MM.1S (cell line): ENCODE measurements around the gene GID8.

ENCODE experiments used
- DNase-seq: peaks from one replicate; pipeline ENCODE4 v3.0.0-alpha.2; 2015
- H2AFZ ChIP-seq: fragments of 300-600 bp; sonication (generic); 2 replicates; pipeline ENCODE4 v1.6.0; 2016; ENCODE audit warnings: antibody characterized with exemption, low read length
- H3F3A ChIP-seq: fragments of 300-600 bp; sonication (generic); 2 replicates; pipeline ENCODE4 v1.6.1; 2016; ENCODE audit warnings: mild to moderate bottlenecking, antibody characterized with exemption, low read length, moderate library complexity, mixed read lengths; ENCODE audit not compliant: insufficient read depth
- H3K27ac ChIP-seq: fragments of 300-600 bp; sonication (generic); 2 replicates; pipeline ENCODE4 v1.5.1; 2016; ENCODE audit warnings: mild to moderate bottlenecking, low read length
- H3K27me3 ChIP-seq: fragments of 300-600 bp; sonication (generic); replicated peaks from 2 replicates; pipeline ENCODE4 v1.6.0; 2016; ENCODE audit warnings: low read length; ENCODE audit not compliant: insufficient read depth
- H3K36me3 ChIP-seq: fragments of 300-600 bp; sonication (generic); replicated peaks from 2 replicates; pipeline ENCODE4 v1.6.1; 2016; ENCODE audit warnings: mild to moderate bottlenecking, low read length, mixed read lengths; ENCODE audit not compliant: insufficient read depth
- H3K4me1 ChIP-seq: fragments of 300-600 bp; sonication (generic); 2 replicates; pipeline ENCODE4 v1.6.1; 2016; ENCODE audit warnings: low read length, mixed read lengths
- H3K4me2 ChIP-seq: fragments of 300-600 bp; sonication (generic); 2 replicates; pipeline ENCODE4 v1.6.0; 2016; ENCODE audit warnings: low read depth, low read length
- H3K4me3 ChIP-seq: fragments of 300-600 bp; sonication (generic); 2 replicates; pipeline ENCODE4 v1.5.1; 2016; ENCODE audit warnings: low read length, mixed read lengths
- H3K79me2 ChIP-seq: fragments of 300-600 bp; sonication (generic); 2 replicates; pipeline ENCODE4 v1.6.1; 2016; ENCODE audit warnings: mixed run types, low read length, mixed read lengths
- H3K9ac ChIP-seq: fragments of 300-600 bp; sonication (generic); 2 replicates; pipeline ENCODE4 v1.6.1; 2016; ENCODE audit warnings: low read length, mixed read lengths
- H3K9me2 ChIP-seq: fragments of 300-600 bp; sonication (generic); replicated peaks from 2 replicates; pipeline ENCODE4 v1.6.1; 2016; ENCODE audit warnings: mild to moderate bottlenecking, low read length, mixed read lengths; ENCODE audit not compliant: insufficient read depth
- H3K9me3 ChIP-seq: fragments of 300-600 bp; sonication (generic); replicated peaks from 2 replicates; pipeline ENCODE4 v1.6.1; 2016; ENCODE audit warnings: mild to moderate bottlenecking, low read length, mixed read lengths; ENCODE audit not compliant: insufficient read depth
- H4K20me1 ChIP-seq: fragments of 300-600 bp; sonication (generic); 2 replicates; pipeline ENCODE4 v1.6.1; 2016; ENCODE audit warnings: mild to moderate bottlenecking, low read length, moderate library complexity, mixed read lengths; ENCODE audit not compliant: insufficient read depth
- EZH2 ChIP-seq: fragments of 300-600 bp; sonication (generic); optimal IDR thresholded peaks from 2 replicates; pipeline ENCODE3; 2017; ENCODE audit warnings: low read depth, mild to moderate bottlenecking, antibody characterized with exemption, low read length, mixed read lengths
- EZH2phosphoT487 ChIP-seq: fragments of 300-600 bp; sonication (generic); IDR thresholded peaks from 2 replicates; pipeline ENCODE4 v1.6.1; 2018; ENCODE audit warnings: antibody characterized with exemption, low read length
- TF ChIP-seq, protein P1 (sequence below): fragments of 300-600 bp; sonication (generic); IDR thresholded peaks from 2 replicates; pipeline ENCODE4 v1.5.1; 2016; ENCODE audit warnings: antibody characterized with exemption, low read length, mixed read lengths

GID8 gene

GRCh38 chr20:62889411-62889810, 48.5 kb upstream of the GID8 start:
- Histone ChIP-seq H3K9me3 (no peaks in the 10 kb centered on the region), H3K9me2 (no peaks in the 10 kb centered on the region), H3K79me2 (no peaks in the 10 kb centered on the region), H3K36me3 (peaks cover 8% of the 10 kb centered on the region), H3K27me3 (no peaks in the 10 kb centered on the region), H3K9ac (no peak overlapping the region), H3F3A (peaks cover 12% of the 10 kb centered on the region), H3K4me1 (peaks cover 18% of the 10 kb centered on the region), H3K4me2 (no peak overlapping the region), H3K27ac (no peak overlapping the region), H3K4me3 (no peak overlapping the region), H2AFZ (no peak overlapping the region), H4K20me1 (no peaks in the 10 kb centered on the region; the same call in 1 of the 2 replicates)
- DNase-seq, result no peak
- TF ChIP-seq EZH2 (no peak), EZH2phosphoT487 (no peak)
- TF ChIP-seq, protein P1, sequence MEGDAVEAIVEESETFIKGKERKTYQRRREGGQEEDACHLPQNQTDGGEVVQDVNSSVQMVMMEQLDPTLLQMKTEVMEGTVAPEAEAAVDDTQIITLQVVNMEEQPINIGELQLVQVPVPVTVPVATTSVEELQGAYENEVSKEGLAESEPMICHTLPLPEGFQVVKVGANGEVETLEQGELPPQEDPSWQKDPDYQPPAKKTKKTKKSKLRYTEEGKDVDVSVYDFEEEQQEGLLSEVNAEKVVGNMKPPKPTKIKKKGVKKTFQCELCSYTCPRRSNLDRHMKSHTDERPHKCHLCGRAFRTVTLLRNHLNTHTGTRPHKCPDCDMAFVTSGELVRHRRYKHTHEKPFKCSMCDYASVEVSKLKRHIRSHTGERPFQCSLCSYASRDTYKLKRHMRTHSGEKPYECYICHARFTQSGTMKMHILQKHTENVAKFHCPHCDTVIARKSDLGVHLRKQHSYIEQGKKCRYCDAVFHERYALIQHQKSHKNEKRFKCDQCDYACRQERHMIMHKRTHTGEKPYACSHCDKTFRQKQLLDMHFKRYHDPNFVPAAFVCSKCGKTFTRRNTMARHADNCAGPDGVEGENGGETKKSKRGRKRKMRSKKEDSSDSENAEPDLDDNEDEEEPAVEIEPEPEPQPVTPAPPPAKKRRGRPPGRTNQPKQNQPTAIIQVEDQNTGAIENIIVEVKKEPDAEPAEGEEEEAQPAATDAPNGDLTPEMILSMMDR, result no peak

DNA sequence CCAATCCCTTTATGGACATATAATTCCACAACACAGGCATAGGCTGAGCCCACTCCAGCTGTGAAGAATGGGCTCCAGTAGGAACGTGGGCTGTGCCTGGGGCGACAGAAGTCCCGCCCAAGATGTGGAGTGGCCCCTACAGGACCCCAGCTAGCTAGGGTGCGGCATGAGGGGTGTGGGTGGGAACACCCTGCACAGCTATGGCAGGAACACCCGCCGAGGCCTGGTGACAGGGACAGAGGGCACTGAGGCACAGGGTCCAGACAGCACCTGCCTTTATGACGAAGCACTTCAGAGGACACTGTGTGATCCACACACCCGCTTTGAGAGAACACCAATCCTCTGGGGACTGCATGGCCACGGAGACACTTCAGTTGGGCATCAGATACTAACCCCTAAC, 48.1 kb upstream of the GID8 start:
- no peak overlapping the region for H3K9ac ChIP-seq
- no peak overlapping the region for H3K4me2 ChIP-seq
- no peaks in the 10 kb centered on the region for H3K27me3 ChIP-seq
- TF ChIP-seq EZH2, result no peak
- TF ChIP-seq, protein P1, result no peak
- no peak for TF ChIP-seq EZH2phosphoT487
- DNase-seq, result no peak
- H3K27ac ChIP-seq, result no peak overlapping the region
- H3F3A ChIP-seq, result peaks cover 12% of the 10 kb centered on the region
- H3K4me1 ChIP-seq, result peaks cover 18% of the 10 kb centered on the region
- H3K9me3 ChIP-seq, result no peaks in the 10 kb centered on the region
- H3K4me3 ChIP-seq, result no peak overlapping the region
- H3K79me2 ChIP-seq, result no peaks in the 10 kb centered on the region
- no peak overlapping the region for H2AFZ ChIP-seq
- H3K9me2 ChIP-seq, result no peaks in the 10 kb centered on the region
- peaks cover 12% of the 10 kb centered on the region for H3K36me3 ChIP-seq
- no peaks in the 10 kb centered on the region; the same call in 1 of the 2 replicates for H4K20me1 ChIP-seq

DNA sequence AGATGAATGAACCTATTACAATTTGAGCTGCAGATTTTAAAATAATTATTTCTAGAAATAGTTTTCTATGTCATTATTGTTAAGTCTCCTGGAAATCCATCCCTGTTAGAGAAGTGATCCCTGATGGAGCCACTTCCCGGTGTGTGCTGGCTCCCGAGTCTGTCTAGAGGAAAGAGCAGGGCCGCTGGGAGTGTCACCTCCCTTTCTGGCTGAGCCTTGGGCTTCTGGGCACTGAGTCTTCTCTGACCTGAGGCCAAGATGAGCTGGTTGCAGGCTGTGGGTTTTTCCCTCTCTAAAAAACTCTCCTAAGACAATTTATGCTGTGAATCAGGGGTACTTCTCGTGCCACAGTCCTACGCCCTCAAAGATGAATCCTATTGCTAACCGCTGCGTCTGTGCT, 47.5 kb upstream of the GID8 start:
- Histone ChIP-seq H3K4me2 (no peak overlapping the region), H3K36me3 (peaks cover 12% of the 10 kb centered on the region), H3K27me3 (no peaks in the 10 kb centered on the region), H3K4me1 (peaks cover 18% of the 10 kb centered on the region), H3K9me3 (no peaks in the 10 kb centered on the region), H3K79me2 (no peaks in the 10 kb centered on the region), H3K9me2 (no peaks in the 10 kb centered on the region), H3K27ac (no peak overlapping the region), H3F3A (peaks cover 12% of the 10 kb centered on the region), H2AFZ (no peak overlapping the region), H3K9ac (no peak overlapping the region), H4K20me1 (no peaks in the 10 kb centered on the region; the same call in 1 of the 2 replicates), H3K4me3 (no peak overlapping the region)
- TF ChIP-seq, protein P1, result no peak
- TF ChIP-seq EZH2 (no peak), EZH2phosphoT487 (no peak)
- no peak for DNase-seq
